Measurements from ENCODE around the gene PHOX2A.

PHOX2A gene

GRCh38 chr11:72233056-72233772, 10.8 kb downstream of the PHOX2A start:
- no peak for FAIRE-seq

GRCh38 chr11:72232260-72233055, 11.5 kb downstream of the PHOX2A start:
- FAIRE-seq = no peak

- FAIRE-seq = no peak
Observed at GRCh38 chr11:72231396-72232259, 12.3 kb downstream of the PHOX2A start.

GRCh38 chr11:72230764-72231365, 13.1 kb downstream of the PHOX2A start:
- FAIRE-seq = no peak

- no peak for FAIRE-seq
Observed at GRCh38 chr11:72229925-72230763, 13.8 kb downstream of the PHOX2A start.

GRCh38 chr11:72229336-72229924, 14.5 kb downstream of the PHOX2A start:
- no peak for FAIRE-seq

GRCh38 chr11:72228844-72229231, 15.1 kb downstream of the PHOX2A start:
- FAIRE-seq = no peak

GRCh38 chr11:72228229-72228843, 15.6 kb downstream of the PHOX2A start:
- no peak for FAIRE-seq

- FAIRE-seq = no peak
Observed at GRCh38 chr11:72227316-72228228, 16.4 kb downstream of the PHOX2A start.

GRCh38 chr11:72226701-72227100, 17.3 kb downstream of the PHOX2A start:
- FAIRE-seq = no peak

- FAIRE-seq = no peak
Observed at GRCh38 chr11:72225411-72225951, 18.5 kb downstream of the PHOX2A start.

- no peak for FAIRE-seq
Observed at GRCh38 chr11:72224564-72225410, 19.2 kb downstream of the PHOX2A start, which contains the start of gene INPPL1. INPPL1 (plus strand) TSS chr11:72224767; CDS start chr11:72224985, 218 bp downstream.

GRCh38 chr11:72223615-72224563, 20.1 kb downstream of the PHOX2A start:
- FAIRE-seq = no peak

GRCh38 chr11:72222907-72223614, 20.9 kb downstream of the PHOX2A start:
- no peak for FAIRE-seq

- no peak for FAIRE-seq
Observed at GRCh38 chr11:72222106-72222891, 21.7 kb downstream of the PHOX2A start.
